ENCODE data around the gene ZNF33B. TPM values are rescaled to one million over a fixed set of nuclear protein-coding genes. Genes with fewer than 3 reads are reported as not detected.
"Not testable (repeated sequence)": the region's sequence is repeated elsewhere in the genome, so short reads cannot be mapped to it uniquely, and the experiment has no call there.

The ZNF33B gene
- total RNA-seq, 1 donor from 2014 or later, result 15.5 TPM

DNA sequence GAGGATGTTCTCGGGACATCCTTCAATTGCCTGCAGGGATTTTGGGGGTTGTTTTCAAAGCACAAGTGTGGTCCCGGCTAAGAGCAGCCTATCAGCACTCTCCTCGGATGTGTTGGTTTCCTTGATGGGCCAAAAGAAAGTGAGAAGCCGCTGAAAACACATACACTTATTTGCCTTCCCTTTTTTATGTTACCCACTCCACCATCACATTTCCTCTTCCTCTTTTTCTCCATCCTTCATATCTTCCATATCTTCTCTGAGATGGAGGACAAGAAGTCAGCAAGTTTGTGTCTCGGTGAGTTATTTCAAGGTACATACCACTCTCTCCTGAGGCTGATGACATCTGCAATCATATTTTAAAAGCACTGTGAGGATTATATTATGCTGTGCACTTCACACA, 64.0 kb downstream of the ZNF33B start:
- no peak overlapping the region for H3K4me3 ChIP-seq
- no peaks in the 10 kb centered on the region for H3K4me1 ChIP-seq
- TF ChIP-seq POLR2A (IDR thresholded peaks at IDR 0.05) (no peak), POLR2AphosphoS5 (IDR thresholded peaks at IDR 0.05; ENCODE audit: insufficient read depth in 1 of 2, low read depth in 1 of 2) (no peak)
- TF ChIP-seq, protein P1, sequence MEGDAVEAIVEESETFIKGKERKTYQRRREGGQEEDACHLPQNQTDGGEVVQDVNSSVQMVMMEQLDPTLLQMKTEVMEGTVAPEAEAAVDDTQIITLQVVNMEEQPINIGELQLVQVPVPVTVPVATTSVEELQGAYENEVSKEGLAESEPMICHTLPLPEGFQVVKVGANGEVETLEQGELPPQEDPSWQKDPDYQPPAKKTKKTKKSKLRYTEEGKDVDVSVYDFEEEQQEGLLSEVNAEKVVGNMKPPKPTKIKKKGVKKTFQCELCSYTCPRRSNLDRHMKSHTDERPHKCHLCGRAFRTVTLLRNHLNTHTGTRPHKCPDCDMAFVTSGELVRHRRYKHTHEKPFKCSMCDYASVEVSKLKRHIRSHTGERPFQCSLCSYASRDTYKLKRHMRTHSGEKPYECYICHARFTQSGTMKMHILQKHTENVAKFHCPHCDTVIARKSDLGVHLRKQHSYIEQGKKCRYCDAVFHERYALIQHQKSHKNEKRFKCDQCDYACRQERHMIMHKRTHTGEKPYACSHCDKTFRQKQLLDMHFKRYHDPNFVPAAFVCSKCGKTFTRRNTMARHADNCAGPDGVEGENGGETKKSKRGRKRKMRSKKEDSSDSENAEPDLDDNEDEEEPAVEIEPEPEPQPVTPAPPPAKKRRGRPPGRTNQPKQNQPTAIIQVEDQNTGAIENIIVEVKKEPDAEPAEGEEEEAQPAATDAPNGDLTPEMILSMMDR (IDR thresholded peaks at IDR 0.05), result no peak
- no peaks in the 10 kb centered on the region for H3K27me3 ChIP-seq
- no peak overlapping the region for H3K27ac ChIP-seq
- H3K36me3 ChIP-seq, result no peaks in the 10 kb centered on the region
- intact Hi-C loops (cut with DNase I), result no loop called here
- no peaks in the 10 kb centered on the region for H3K9me3 ChIP-seq
- DNase-seq (ENCODE audit: extremely low spot score in 2 of 2), result no peak

DNA sequence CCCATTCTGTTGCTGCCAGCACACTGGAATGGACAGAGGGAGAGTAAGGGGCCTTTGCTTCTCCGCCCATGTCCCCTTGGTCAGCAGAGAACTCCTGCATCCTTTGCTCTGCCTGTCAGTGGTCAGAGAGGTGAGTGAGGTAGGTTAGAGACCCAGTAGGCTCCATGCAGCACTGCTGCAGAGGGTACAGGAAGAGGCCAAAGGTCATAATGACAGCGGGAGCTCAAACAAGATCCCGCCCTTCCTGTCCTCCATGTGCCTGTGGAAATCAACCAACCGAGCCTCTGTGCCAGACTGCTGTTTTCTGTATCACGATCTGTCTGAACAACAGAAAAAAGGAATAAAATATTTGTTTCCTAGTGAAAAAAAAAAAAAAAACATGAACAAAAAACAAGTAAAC, 81.4 kb downstream of the ZNF33B start:
- TF ChIP-seq POLR2AphosphoS5 (IDR thresholded peaks at IDR 0.05; ENCODE audit: insufficient read depth in 1 of 2, low read depth in 1 of 2) (no peak), POLR2A (IDR thresholded peaks at IDR 0.05) (no peak)
- TF ChIP-seq, protein P1 (IDR thresholded peaks at IDR 0.05), result no peak
- intact Hi-C loops (cut with DNase I), result no loop called here
- no peaks in the 10 kb centered on the region for H3K36me3 ChIP-seq
- peaks cover 8% of the 10 kb centered on the region for H3K4me1 ChIP-seq
- no peak for DNase-seq (ENCODE audit: extremely low spot score in 2 of 2)
- no peak overlapping the region for H3K27ac ChIP-seq
- H3K27me3 ChIP-seq, result no peaks in the 10 kb centered on the region
- H3K4me3 ChIP-seq, result no peak overlapping the region
- H3K9me3 ChIP-seq, result no peaks in the 10 kb centered on the region

DNA sequence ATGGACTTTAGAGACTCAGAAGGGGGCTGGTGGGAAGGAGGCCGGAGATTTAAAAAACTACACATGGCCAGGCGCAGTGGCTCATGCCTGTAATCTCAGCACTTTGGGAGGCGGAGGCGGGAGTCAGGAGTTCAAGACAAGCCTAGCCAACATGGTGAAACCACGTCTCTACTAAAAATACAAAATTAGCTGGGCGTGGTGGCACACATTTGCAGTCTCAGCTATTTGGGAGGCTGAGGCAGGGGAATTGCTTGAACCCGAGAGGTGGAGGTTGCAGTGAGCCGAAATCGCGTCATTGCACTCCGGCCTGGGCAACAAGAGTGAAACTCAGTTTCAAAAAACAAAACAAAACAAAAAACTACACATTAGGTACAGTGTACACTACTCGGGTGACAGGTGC, 84.8 kb downstream of the ZNF33B start:
- Histone ChIP-seq H3K4me3 (peak overlapping the region; percentile 71 to 79), H3K27ac (peak overlapping the region; percentile 64), H3K36me3 (peaks cover 0 to 11% of the 10 kb centered on the region in 2 donors), H3K4me1 (peaks cover 24% of the 10 kb centered on the region)
- H3K9me3 ChIP-seq; DNase-seq (ENCODE audit: extremely low spot score in 2 of 2); intact Hi-C loops (cut with DNase I); H3K27me3 ChIP-seq: not testable (repeated sequence)

DNA sequence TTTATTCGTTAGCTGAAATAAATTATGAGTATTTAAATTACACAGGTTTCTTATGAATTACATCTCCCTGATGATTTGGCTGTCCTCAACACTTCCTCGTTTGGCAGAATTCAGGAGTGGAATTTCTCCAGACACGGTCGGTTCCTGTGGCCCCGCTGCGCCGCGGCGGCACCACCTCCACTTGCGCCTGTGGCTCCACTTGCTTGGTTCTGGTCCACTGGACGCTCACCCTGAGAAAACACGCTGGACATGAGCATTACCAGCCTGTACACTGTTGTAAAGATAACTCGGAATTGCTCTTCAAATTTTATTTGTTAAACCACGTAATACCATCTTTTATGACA, 85.3 kb downstream of the ZNF33B start:
- intact Hi-C loops (cut with DNase I), result no loop called here
- Histone ChIP-seq H3K36me3 (peaks cover 0 to 11% of the 10 kb centered on the region in 2 donors), H3K27me3 (no peaks in the 10 kb centered on the region), H3K9me3 (no peaks in the 10 kb centered on the region), H3K27ac (peak overlapping the region; percentile 64), H3K4me1 (peaks cover 24% of the 10 kb centered on the region), H3K4me3 (peak overlapping the region; percentile 71 to 79)
- TF ChIP-seq, protein P1 (IDR thresholded peaks at IDR 0.05), result no peak
- no peak for DNase-seq (ENCODE audit: extremely low spot score in 2 of 2)

DNA sequence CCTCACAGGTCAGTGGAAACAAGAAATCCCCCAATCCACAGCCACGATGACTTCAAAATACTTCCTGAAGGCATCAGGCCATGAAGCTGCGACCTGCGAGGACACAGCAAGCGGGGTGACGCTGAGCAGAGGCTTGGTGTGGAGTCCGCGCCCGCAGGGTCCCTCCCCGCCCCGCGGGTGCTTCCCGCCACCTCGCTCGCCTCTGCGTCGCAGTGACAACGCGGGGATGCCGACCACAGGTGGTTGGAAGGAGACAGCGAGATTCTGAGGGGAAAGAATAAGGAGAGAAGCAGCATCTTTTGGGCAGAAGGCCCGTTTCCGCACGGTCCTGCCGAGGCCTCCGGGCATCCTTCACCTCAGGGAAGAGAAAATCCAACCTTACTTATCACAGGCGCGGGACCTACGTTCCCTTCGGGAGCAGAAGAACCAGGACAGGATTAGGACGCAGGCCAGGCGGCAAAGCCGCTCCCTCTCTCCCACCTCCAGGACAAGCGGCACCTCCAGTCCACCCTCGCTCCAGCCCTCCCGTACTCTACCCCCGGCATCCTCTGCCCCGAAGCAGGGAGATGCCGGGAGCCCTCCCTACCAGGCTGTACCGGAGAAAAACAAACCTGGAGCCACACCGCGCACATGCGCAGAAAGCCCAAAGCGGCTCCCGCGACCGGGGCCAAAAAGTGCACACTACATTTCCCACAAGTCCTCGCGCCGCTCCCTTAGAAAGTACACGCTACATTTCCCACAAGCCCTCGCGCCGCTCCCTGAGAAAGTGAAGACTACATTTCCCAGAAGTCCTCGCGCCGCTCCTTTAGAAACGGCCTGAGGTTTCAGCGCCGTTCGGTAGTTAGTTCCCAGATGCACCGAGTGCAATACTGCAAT, 85.9 kb downstream of the ZNF33B start:
- peak in 1 of 2 donors; percentile 97 for DNase-seq (ENCODE audit: extremely low spot score in 2 of 2)
- TF ChIP-seq POLR2A (IDR thresholded peaks at IDR 0.05) (no peak), POLR2AphosphoS5 (IDR thresholded peaks at IDR 0.05; ENCODE audit: insufficient read depth in 1 of 2, low read depth in 1 of 2) (peak; percentile 76 to 99)
- TF ChIP-seq, protein P1 (IDR thresholded peaks at IDR 0.05), result peak in 1 of 3 experiments; percentile 17
- Histone ChIP-seq H3K27ac (peak overlapping the region; percentile 64), H3K4me1 (peaks cover 24% of the 10 kb centered on the region), H3K36me3 (peaks cover 0 to 11% of the 10 kb centered on the region in 2 donors), H3K27me3 (no peaks in the 10 kb centered on the region), H3K4me3 (peak overlapping the region; percentile 71 to 79), H3K9me3 (no peaks in the 10 kb centered on the region)
- intact Hi-C loops (cut with DNase I), result no loop called here
